ENCODE data around the gene TSEN34.
"Not testable (repeated sequence)": the region's sequence is repeated elsewhere in the genome, so short reads cannot be mapped to it uniquely, and the experiment has no call there.

The TSEN34 gene

DNA sequence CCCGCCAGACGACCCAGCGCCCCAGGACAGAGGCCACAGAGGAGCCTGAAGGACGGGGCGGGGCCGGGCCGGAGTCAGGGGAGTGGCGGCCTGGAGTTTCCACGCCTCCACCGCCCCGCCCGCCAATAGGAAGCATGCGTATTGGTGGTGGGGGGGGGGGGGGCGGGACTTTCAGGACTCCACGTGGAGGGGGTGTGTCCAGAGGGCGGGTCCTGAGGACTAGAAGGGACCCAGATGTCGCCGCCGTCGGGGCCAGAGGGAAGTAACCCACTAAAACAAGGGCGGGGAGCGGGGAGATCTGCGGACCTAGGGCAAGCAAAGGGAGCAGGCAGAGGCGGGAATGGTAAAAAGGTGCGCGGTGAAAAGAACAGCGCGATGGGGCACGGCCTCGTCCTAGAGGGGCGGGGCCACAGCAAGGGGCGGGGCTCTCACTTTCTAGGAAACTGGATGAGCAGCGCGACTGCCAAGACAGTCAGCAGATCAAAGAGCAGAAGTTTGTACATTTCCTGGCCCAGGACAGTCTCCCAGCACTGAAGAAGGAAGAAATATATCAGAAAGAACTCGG is 28.8 kb upstream of the TSEN34 start:
- DNase-seq, result peak; percentile 84

DNA sequence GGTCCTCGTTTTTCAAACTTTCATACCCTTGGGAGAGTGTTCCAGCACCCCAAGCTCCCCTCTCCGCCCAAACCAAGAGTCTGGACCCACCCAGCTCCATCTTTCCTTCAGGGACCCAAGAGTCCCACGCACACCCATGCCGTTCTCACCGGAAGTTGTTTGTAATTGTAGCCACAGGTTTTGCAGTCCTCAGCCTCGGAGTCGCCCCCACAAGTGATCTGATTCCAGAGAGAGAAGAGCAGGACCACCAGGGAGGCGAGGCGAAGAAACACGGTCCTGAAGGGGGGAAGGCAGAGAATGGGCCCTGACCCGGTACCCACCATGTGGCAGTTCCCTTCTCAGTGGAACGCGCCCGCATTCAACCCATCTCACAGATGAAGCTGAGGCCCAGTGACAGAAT is 28.2 kb upstream of the TSEN34 start:
- DNase-seq, result no peak

DNA sequence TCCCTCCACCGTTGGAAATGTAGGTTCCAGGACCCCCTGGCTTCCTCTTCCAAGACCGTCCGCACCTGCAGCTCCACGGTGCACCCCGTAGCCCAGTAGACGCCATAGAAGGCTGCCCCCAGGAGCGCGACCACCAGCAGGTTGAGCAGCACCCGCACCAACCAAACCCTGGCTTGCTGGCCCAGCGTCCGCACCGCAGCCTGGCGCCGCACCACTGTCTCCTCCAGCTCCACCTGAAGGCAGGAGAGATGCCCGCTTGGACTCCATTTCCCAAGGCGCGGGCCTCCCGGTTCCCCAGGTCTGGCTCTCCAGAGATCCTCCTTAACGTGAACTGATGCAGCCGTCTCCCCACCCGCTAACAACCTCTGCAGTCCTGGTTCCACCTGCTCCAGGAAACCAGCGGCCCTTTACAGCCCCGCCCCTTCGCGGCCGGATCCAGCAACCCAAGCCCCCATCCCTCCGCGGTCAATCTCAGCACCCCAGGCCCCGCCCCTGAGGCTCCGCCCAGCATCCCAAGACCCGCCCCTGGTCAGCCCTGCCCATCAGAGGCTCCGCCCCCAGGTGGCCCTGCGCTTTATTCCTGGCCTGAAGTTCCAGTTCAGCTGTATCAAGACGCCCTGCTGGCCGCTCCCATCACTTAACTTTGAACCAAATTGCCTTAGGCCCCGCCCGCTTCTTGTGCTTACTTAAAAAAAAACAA is 26.6 kb upstream of the TSEN34 start:
- peak; percentile 54 for DNase-seq

DNA sequence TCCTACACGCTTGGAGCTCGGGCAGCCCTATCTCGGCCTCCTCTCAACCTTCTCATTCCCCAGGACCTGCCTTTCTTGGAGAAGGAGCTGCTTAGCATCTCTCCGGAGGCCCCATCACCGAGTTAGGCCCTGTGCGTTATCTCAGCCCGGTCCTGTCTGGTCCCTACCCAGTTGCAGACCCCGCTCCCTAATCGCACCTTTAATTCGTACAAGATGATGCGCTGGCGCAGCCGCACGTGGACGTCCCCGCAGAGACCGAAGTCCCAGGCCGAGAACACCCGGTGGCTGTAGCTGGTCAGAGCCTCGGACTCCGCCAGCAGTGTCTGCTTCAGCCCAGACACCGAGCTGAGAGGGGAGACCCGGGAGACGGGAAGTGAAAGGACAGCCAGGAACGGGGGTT is 25.9 kb upstream of the TSEN34 start:
- no peak for DNase-seq

DNA sequence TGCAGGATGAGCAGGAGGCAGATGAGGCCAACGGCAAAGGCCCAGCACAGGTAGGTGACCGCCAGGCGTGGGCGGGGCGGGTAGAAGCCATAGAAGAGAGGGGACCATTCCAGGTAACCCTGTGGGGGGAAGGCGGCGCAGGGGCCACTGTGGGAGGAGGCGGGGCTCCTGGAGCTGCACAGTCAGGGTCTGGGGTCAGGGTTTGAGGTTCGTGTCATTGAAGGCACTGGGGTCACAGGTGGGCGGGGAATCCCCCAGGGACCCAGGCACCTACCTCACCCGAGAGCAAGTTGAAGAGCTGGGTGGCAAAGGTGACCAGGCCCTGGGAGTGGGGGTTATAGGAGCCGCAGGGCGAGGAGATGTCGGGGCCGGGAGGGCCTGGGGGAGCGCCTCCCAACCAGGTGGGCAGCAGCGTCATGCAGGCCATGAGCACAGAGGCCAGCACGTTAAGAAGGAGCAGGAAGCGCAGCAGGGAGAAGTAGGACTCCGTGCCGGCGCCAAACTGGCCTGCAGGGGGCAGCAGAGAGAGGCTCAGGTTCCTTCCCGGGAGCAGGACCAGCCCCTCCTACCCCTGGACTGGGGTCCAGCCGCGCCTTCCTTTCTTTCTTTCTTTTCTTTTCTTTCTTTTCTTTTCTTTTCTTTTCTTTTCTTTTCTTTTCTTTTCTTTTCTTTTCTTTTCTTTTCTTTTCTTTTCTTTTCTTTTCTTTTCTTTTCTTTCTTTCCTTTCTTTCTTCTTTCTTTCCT is 22.8 kb upstream of the TSEN34 start:
- DNase-seq, result peak; percentile 93

DNA sequence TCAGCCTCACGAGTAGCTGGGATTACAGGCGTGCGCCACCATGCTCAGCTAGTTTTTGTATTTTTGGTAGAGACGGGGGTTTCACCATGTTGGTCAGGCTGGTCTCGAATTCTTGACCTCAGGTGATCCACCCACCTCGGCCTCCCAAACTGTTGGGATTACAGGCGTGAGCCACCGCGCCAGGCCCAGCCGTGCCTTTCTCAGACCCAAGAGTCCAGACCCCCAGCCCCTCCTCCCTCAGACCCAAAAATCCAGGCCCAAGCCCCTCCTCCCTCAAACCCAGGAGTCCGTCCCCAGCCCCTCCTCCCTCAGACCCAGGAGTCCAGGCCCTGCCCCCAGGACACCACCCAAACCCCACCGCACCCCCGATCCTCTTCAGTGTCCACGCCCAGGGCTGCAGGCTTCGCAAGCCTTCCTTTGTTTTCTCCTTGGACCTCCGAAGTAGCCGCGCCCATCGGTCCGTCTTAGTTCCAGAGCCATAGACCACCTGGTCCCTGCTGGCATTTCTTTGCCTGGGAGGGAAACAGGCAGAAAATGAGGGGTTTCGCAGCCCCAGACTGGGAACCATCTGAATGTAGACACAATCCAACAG is 21.9 kb upstream of the TSEN34 start:
- DNase-seq, result no peak

DNA sequence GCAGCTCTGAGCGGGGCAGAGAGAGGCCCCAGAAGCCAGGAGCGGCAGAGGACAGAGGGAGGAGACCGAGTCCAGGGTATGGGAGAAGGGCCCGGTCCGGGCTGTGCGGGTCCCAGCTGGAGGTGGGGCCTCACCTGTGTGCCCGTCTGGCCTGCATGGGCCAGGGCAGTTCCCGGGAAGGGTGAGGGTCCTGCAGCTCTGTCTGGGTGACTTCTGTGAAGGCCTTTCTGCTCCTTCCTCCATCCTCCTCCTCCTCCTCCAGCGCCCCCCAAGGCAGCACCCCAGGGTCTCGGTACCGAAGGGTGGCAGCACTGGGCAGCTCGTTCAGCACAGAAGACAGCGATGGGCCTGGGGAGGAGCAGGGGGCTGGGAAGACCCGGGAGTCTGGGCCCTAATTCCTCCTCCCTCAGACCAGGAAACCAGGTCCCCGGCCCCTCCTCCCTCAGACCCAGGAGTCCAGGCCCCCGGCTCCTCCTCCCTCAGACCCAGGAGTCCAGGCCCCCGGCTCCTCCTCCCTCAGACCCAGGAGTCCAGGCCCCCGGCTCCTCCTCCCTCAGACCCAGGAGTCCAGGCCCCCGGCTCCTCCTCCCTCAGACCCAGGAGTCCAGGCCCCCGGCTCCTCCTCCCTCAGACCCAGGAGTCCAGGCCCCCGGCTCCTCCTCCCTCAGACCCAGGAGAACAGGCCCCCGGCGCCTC is 19.2 kb upstream of the TSEN34 start:
- not testable (repeated sequence) for DNase-seq

DNA sequence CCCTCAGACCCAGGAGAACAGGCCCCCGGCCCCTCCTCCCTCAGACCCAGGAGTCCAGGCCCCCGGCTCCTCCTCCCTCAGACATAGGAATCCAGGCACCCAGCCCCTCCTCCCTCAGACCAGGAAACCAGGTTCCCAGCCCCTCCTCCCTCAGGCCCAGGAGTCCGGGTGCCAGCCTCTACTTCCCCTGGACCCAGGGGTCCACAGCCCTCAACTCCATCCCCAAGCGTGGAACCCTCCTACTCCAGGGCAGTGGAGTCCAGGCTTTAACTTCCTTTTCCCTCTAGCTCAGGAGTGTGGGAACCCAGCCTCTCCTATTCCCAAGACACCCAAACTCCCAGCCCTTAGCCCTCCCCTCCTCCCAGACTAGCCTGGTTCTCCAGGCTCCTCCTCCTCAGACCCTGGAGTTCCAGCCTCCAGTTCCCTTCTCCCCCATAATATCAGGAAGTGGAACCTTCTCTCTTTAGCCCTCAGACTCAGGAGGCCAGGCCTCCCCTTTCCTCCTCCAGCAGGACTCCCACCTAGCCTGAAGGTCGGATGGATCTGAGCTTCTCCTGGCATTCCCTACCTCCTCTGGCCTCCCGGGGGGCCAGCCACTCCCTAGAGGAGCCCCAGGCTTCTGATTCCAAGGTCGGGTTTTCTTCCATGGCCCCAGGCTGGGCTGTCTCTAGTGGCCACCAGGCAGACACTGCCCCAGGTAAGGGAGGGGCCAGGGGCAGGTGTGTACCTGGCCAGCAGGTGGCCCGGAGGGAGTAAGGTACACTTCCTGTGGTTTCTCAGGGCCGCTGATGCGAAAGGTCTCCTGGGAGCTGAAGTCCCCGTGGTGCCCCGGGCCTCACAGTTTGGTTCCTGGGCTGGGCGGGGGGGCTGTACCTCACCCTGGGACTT is 18.4 kb upstream of the TSEN34 start, which contains the start of gene TMC4:
TSS of gene TMC4 (minus strand) at position 690 of the 888 bp plus-strand sequence. CDS start at position 647, 43 bp downstream.
- no peak for DNase-seq

DNA sequence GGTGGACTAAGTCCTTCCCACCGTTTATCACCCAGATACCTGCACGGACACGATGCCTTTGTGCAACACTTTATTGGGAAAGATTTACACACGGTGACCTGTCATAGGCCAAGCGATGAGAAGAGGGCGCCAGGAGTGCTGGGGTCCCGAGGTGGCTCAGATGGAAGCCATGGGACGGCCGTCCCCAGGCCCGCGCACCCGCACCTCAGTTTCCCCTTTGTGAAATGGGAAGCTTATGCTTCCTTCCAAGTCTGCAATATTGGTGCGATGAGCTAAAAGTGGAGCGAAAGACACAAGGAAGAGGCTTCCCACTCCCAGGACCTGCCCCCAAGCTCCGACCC is 17.8 kb upstream of the TSEN34 start:
- DNase-seq, result no peak

DNA sequence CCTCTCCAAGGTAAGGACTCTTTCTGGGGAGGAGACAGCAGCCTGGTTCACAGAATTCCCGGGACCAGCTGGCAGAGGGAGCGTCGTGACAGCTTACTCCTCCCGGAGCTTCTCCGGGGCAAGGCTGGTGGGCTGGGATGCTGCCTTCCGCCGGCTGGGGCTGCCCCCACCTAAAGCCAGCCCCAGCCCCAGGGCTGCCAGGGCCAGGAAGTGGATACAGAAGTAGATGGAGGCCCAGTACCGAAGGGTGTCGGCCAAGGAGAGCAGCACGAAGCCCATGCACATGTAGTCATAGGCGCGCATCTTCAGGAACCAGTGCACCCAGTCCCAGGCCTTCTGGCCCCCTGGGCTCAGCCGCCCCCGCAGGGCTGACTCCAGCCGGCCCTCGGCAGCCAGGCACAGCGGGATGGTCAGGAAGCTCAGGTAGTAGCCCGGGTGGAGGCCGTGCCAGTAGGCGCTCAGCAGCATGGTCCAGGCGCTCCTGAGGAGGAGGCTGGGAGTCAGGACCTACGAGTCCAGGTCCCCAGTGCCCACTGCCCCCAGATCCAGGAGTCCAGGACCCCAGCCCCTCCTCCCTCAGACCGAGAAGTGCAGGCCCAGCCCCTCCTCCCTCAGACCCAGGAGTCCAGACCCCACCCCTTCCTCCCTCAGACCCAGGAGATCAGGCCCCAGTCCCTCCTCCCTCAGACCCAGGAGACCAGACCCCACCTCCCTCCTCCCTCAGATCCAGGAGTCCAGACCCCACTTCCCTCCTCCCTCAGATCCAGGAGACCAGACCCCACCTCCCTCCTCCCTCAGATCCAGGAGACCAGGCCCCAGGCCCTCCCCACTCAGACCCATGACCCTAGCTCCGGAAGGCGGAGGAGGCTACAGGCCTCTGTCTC is 16.9 kb upstream of the TSEN34 start:
- DNase-seq, result no peak

DNA sequence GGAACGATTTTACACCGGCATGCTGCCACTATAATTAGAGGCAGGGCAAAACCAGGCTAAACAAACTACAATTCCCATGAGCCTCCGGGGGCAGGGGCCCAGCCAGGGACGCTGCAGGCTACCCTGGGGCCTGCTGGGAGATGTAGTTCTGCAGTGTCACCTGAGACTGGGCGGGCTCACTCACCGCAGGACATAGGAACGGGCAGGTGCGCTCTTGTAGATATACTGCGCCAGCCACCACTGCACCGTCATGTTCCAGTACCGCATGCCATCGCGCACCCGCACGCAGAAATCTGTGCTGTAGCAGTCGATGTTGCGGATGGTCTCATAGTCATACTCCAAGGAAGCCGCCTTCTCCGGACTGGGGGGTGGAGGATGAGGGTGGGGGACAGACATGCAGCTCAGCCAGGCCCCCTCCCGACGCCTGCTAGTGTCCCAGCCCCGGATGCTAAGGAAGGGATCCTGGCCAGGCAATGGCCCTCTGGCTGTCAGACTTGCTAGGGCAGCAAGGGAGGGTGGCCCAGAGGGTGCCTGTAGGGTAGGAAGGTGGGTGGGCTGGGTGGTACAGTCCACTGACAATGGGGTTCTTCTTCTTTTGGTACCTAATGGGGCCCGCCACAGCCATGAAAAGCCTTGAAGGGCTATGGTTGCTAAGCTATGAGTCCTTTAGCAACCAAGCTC is 12.4 kb upstream of the TSEN34 start:
- peak; percentile 34 for DNase-seq

DNA sequence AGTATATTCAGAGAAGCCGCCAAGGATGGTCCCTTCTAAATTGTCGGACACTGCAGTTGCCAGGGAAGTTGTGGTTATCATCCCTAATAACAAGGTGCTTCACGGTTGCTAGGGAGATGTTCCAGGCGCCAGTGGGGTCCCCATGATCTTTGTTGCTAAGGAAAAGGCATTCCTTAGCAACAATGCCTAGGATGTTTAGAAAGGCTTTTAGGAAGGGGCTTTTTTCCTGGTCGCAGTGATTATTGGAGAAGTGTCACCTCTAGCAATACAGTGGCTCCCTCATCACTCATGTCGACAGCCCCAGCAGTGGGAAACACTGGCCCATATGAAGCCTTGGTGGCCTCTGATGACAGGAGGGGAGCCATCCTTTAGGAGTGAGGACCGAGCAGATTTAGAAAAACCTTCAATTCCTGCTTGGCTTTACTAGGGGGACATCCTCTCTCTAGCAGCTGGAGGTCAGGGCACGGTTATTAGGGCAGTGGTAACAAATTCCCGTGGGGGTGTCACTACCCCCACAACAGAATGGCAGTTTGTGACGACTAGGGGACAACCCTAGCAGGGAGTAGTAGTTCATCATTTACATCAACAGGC is 11.8 kb upstream of the TSEN34 start:
- DNase-seq, result no peak

DNA sequence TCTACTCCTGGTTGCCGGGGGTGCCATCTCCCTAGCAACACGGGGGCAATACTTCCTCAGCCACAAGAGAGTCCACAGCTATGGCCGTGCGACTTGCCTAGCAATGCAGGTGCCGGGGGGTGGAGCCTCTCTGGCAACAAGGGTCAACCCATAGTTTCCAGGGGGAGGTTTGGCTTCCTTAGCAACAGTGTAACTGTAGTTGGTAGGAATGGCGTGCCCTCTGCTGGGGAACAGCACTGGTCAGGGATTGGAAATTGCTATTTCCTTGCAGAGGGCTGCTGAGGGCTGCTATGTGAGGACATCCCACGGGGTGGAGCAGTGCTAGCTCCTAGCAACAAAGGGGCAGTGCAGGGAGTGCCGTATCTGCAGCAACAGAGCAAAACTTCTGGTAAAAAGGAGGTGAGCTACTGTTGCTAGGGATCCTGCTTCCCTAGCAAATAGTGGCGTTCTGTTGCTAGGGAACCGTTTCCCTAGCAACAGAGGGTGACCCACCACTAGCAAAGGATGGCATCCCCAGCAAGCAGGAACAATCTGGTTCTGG is 11.1 kb upstream of the TSEN34 start:
- DNase-seq, result no peak

DNA sequence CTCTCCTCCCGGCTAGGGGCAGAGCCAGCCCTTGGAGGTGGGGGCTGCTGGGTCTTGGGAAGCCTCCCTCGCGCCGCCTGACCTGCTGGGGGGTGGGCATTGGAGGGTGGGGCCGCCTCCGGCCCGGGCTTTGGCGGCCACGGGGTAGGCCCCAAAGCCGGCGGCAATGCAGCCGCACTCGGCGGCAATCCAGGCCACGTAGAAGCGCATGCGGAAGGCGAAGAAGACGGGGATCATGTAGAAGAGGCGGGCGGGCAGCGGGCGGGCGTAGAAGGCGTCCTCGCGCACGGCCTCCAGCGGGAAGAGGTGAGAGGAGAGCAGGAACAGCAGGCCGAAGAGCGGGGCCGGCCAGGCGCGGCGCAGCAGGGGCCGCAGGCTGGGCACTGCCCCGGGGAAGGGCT is 10.4 kb upstream of the TSEN34 start:
- DNase-seq, result no peak

DNA sequence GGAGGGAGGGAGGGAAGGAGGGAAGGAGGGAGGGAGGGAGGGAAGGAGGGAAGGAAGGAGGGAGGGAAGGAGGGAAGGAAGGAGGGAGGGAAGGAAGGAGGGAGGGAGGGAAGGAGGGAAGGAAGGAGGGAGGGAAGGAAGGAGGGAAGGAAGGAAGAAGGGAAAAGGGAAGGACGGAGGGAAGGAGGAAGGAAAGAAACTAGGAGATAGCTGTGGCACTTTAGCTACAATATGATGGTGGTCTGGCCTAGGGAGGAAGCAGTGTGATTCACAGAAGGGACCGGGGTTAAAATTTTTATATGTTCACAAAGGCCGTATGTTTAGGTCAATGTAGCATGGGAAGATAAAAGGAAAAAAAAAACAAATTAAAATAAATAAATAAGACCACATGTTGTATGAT is 9.2 kb upstream of the TSEN34 start:
- not testable (repeated sequence) for DNase-seq

DNA sequence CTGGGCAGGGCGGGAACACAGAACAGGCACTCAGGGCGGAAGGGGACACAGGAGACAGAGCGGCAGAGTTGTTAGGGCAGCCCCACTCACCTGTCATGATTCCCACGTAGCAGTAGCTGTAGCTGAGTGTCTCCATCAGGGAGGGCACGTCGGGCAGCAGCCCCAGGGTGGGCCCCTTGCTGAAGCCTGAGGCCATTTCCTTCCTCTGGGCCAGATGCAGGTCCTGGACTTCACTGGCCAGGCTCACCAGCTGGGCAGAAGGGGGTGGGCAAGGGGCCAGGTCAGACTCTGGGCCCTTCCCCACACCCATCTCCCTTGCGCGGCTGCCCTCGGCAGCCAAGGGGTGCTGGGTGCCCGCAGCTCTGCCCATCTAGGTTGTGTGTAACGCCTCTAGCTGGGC is 7.7 kb upstream of the TSEN34 start:
- no peak for DNase-seq

DNA sequence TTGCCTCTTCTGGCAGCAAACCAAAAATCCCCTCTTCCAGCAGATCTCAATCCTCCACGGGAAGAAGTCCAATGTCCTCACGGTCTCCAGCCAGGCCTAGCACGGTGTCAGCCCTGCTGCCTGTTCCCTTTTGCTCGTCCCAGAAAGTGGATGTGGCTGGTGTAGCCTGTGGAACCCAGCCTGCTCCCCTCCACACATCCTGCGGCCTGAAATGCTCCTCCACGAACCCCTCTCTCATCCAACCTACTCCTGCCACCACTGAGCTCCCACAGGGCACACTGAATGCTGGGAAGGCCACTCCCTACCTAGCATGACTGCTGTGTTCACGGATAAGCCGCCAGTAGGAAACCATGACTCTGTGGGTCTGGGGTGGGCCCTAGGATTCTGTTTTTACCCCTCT is 4.8 kb upstream of the TSEN34 start:
- no peak for DNase-seq

DNA sequence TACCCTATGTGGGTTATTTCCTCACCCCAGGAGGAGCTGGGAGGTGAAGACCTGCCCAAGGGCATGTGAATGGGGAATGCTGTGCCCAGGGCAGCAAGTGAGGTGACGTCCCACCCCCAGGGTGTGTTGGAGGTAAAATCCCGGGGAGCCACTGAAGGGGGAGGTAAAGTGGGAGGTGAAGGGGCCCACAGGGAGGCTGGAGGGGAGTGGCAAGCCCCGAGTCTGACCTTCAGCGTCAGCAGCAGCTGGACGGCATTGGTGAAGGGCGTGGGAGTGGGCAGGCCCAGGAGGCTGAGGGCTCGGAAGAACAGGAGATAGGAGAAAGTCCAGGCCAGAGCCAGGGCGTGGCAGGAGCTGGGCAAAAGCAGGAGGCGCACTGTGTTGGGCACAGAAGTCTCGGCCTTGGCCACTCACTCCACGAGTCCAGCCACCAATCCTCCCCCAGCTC is 4.2 kb upstream of the TSEN34 start:
- DNase-seq, result no peak

DNA sequence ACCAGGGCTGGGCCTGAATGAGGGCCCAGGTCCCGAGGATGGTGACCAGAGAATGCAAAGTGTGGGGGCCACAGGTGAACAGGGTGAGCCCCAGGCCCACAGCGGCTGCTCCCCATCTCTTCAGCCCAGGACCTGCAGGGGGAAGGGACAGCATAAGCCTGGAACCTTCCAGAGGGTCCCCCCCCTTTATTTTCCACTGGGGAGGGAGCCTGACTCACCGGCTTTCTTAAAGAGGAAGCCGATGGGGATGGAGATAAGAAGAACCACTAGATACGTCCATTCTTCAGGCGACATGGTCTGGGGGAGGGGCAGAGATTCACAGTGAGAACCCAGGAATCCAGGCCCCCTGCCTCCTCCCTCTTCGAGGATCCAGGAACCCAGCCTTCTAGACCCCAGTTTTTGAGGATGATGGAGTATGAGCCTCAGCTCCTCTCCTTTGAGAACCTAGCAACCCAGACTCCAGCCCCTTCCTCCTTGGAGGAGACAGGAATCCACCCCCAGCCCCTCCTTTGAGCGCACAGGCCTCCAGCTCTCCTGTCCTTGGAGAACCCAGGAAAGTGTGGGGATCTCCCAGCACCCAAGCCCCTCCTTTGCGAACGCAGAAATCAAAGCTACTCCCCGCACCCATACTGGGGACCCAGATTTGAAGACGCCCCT is 2.8 kb upstream of the TSEN34 start:
- DNase-seq, result peak; percentile 38
